CD14-positive monocyte (primary cell): ENCODE data around the gene PIH1D1. TPM values are rescaled to one million over a fixed set of nuclear protein-coding genes. Genes with fewer than 3 reads are reported as not detected.

Experiments used
- DNase-seq, 3 donors: peaks; one replicate each; pipeline ENCODE4 v3.0.0-alpha.2; 2011 to 2022
- H2AFZ ChIP-seq: 2 replicates; pipeline ENCODE4 v1.6.0; 2012; ENCODE audit warnings: mild to moderate bottlenecking, low read depth, low read length, inconsistent platforms; ENCODE audit not compliant: insufficient read depth, poor library complexity, severe bottlenecking
- H3K27ac ChIP-seq, 2 donors: 1 replicate in 1 of 2; 2 replicates in 1 of 2; pipeline ENCODE4 v1.5.1; 2012 to 2013; ENCODE audit warnings: low read length in 2 of 2, control low read depth in 1 of 2, inconsistent platforms in 1 of 2, low read depth in 1 of 2, mild to moderate bottlenecking in 1 of 2
- H3K27me3 ChIP-seq, 2 donors: one replicate each; pipeline versions ENCODE4 v1.6.0 to v1.6.1; 2011 to 2013; ENCODE audit warnings: low read length in 2 of 2; ENCODE audit not compliant: control insufficient read depth in 2 of 2, insufficient read depth in 2 of 2
- H3K36me3 ChIP-seq, 2 donors: replicated peaks in 1 of 2; 1 replicate in 1 of 2; 2 replicates in 1 of 2; pipeline versions ENCODE4 v1.5.1 to v1.6.1; 2012 to 2013; ENCODE audit warnings: low read length in 2 of 2, control low read depth in 1 of 2, inconsistent platforms in 1 of 2, mild to moderate bottlenecking in 1 of 2; ENCODE audit not compliant: insufficient read depth in 2 of 2, control insufficient read depth in 1 of 2
- H3K4me1 ChIP-seq, 2 donors: 1 replicate in 1 of 2; 2 replicates in 1 of 2; pipeline versions ENCODE4 v1.5.1 to v1.6.1; 2012 to 2013; ENCODE audit warnings: low read length in 2 of 2, control low read depth in 1 of 2, inconsistent platforms in 1 of 2, mild to moderate bottlenecking in 1 of 2, moderate library complexity in 1 of 2; ENCODE audit not compliant: insufficient read depth in 2 of 2, control insufficient read depth in 1 of 2
- H3K4me2 ChIP-seq: replicated peaks from 2 replicates; pipeline ENCODE3; 2012; ENCODE audit warnings: low read length, moderate library complexity, mild to moderate bottlenecking; ENCODE audit not compliant: poor library complexity, severe bottlenecking; ENCODE audit errors: extremely low read depth
- H3K4me3 ChIP-seq, 3 experiments: fragments of 200-600 bp in 1 of 3; sonication (generic) in 1 of 3; replicated peaks in 1 of 3; 1 replicate in 2 of 3; 2 replicates in 1 of 3; pipeline ENCODE4 v1.5.1; 2011 to 2013; ENCODE audit warnings: low read length in 3 of 3, mild to moderate bottlenecking in 3 of 3, control low read depth in 2 of 3, low read depth in 2 of 3, inconsistent platforms in 1 of 3, moderate library complexity in 1 of 3
- H3K79me2 ChIP-seq: 2 replicates; pipeline ENCODE4 v1.6.0; 2012; ENCODE audit warnings: mild to moderate bottlenecking, control low read depth, inconsistent platforms, low read length, moderate library complexity; ENCODE audit not compliant: insufficient read depth
- H3K9ac ChIP-seq: 2 replicates; pipeline ENCODE4 v1.6.0; 2017; ENCODE audit warnings: low read length, mild to moderate bottlenecking; ENCODE audit not compliant: insufficient read depth, poor library complexity, severe bottlenecking
- H3K9me3 ChIP-seq, 2 donors: replicated peaks in 1 of 2; 1 replicate in 1 of 2; 2 replicates in 1 of 2; pipeline versions ENCODE4 v1.5.1 to v1.6.1; 2012 to 2013; ENCODE audit warnings: low read length in 2 of 2, control low read depth in 1 of 2; ENCODE audit not compliant: control insufficient read depth in 1 of 2, insufficient read depth in 1 of 2
- H4K20me1 ChIP-seq: 2 replicates; pipeline ENCODE4 v1.6.0; 2012; ENCODE audit warnings: mild to moderate bottlenecking, low read length, control low read depth, moderate library complexity; ENCODE audit not compliant: insufficient read depth
- H3K27ac Mint-ChIP-seq, 7 donors: one replicate each; pipeline ENCODE4 v1.8.0; 2020; ENCODE audit warnings: mild to moderate bottlenecking in 7 of 7, mixed read lengths in 7 of 7, moderate library complexity in 6 of 7, inconsistent platforms in 2 of 7
- H3K27me3 Mint-ChIP-seq, 3 donors: one replicate each; pipeline ENCODE4 v1.8.0; 2021 to 2022; ENCODE audit warnings: low read depth in 3 of 3, mild to moderate bottlenecking in 3 of 3, mixed read lengths in 3 of 3, moderate library complexity in 3 of 3, inconsistent platforms in 1 of 3
- H3K36me3 Mint-ChIP-seq, 2 donors: one replicate each; pipeline ENCODE4 v1.8.0; 2020; ENCODE audit warnings: mixed read lengths in 2 of 2, inconsistent platforms in 1 of 2, mild to moderate bottlenecking in 1 of 2
- H3K4me1 Mint-ChIP-seq: one replicate; pipeline ENCODE4 v1.8.0; 2020; ENCODE audit warnings: mild to moderate bottlenecking, mixed read lengths
- H3K4me3 Mint-ChIP-seq, 2 donors: one replicate each; pipeline ENCODE4 v1.8.0; 2020; ENCODE audit warnings: mild to moderate bottlenecking in 2 of 2, mixed read lengths in 2 of 2, moderate library complexity in 1 of 2
- H3K9me3 Mint-ChIP-seq, 7 donors: one replicate each; pipeline ENCODE4 v1.8.0; 2020 to 2022; ENCODE audit warnings: mixed read lengths in 7 of 7, mild to moderate bottlenecking in 6 of 7, moderate library complexity in 6 of 7, inconsistent platforms in 2 of 7
- WGBS: methylation state at CpG from one replicate; pipeline ENCODE4 v1.1.5; 2013; ENCODE audit warnings: missing lambda C conversion rate; ENCODE audit not compliant: insufficient coverage; 5-methylcytosine and 5-hydroxymethylcytosine counted together
- intact Hi-C, 2 donors: fragments of 100-400 bp; cut with micrococcal nuclease; formaldehyde crosslinking; loops; one replicate each; pipeline versions ENCODE4 v1.15.0 to v1.15.1; 2023
- polyA plus RNA-seq, 3 donors: library from polyadenylated mRNA; depleted of rRNA in 1 of 3; unstranded in 2 of 3; stranded (reverse) in 1 of 3; fragments of 300-500 nt in 2 of 3; fragments of >200 nt in 1 of 3; fragmentation: Illumina TruSeq in 2 of 3; gene quantifications; 1 replicate in 2 of 3; 2 replicates in 1 of 3; pipeline ENCODE4 v1.2.3, GENCODE V29; 2012 to 2021
- TF ChIP-seq, protein P1 (sequence below): fragments of 200-600 bp; IDR thresholded peaks from one replicate; pipeline ENCODE4 v1.8.0; 2022; ENCODE audit warnings: antibody characterized with exemption, mild to moderate bottlenecking

The PIH1D1 gene
- polyA plus RNA-seq, 3 donors = 62.3 to 102 (median 83.9) TPM

DNA sequence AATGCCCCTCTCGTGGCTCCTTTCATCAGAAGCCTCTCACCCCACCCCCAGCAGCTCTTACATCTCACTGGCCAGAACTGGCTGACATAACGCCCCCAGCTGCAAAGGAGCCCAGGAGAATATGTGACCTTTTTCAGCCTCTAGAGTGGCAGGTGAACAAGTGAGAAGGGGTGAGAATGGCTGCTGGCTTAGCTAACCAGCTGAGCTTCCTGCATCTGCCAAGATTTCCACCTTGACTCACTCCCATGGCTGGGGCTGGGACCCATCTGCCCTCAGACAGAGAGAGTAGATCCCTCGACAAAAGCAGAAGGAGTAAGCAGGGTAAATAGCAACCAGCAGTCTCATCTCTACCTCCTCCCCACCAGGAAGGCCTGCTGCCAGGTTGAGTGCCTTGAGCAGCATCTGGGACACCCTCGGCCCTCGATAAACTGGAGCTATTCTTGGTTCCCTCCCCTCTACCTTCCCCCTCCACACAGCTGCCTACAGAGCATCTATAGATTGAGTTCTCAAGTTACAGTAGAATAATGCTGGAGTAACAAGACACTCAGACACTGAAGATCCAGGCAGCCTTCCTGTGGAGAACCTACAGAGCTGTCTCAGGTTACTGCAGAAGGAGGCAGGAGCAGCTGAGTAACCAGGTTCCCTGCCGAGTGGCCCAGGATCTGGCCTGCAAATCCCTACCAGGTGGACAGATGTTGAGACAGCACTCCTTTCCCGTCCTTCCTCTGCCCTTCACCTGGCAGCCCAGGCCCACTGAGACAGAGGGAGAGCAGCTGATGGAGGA is 48.0 kb downstream of the PIH1D1 start:
- H3K9me3 ChIP-seq = no peaks in the 10 kb centered on the region
- H3K27ac ChIP-seq = no peak overlapping the region
- DNase-seq = no peak
- H3K4me3 ChIP-seq = no peak overlapping the region
- TF ChIP-seq, protein P1, sequence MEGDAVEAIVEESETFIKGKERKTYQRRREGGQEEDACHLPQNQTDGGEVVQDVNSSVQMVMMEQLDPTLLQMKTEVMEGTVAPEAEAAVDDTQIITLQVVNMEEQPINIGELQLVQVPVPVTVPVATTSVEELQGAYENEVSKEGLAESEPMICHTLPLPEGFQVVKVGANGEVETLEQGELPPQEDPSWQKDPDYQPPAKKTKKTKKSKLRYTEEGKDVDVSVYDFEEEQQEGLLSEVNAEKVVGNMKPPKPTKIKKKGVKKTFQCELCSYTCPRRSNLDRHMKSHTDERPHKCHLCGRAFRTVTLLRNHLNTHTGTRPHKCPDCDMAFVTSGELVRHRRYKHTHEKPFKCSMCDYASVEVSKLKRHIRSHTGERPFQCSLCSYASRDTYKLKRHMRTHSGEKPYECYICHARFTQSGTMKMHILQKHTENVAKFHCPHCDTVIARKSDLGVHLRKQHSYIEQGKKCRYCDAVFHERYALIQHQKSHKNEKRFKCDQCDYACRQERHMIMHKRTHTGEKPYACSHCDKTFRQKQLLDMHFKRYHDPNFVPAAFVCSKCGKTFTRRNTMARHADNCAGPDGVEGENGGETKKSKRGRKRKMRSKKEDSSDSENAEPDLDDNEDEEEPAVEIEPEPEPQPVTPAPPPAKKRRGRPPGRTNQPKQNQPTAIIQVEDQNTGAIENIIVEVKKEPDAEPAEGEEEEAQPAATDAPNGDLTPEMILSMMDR = no peak
- Mint-ChIP-seq H3K27me3 (peaks cover 5 to 7% (median 6%) of the 10 kb centered on the region in 3 donors), H3K4me3 (no peak overlapping the region), H3K4me1 (peaks cover 4% of the 10 kb centered on the region), H3K27ac (peak overlapping the region in 2 of 7 donors; percentile 41 to 60), H3K36me3 (no peaks in the 10 kb centered on the region), H3K9me3 (no peaks in the 10 kb centered on the region)
- no peaks in the 10 kb centered on the region for H4K20me1 ChIP-seq
- intact Hi-C loops = no loop called here
- WGBS = 55% methylated on average over 3 of the region's 7 CpGs
- H3K79me2 ChIP-seq = no peaks in the 10 kb centered on the region
- no peak overlapping the region for H2AFZ ChIP-seq
- H3K36me3 ChIP-seq = no peaks in the 10 kb centered on the region
- H3K9ac ChIP-seq = no peak overlapping the region
- no peaks in the 10 kb centered on the region for H3K27me3 ChIP-seq
- peaks cover under 1 to 1% of the 10 kb centered on the region in 2 donors for H3K4me1 ChIP-seq
- H3K4me2 ChIP-seq = no peak overlapping the region

DNA sequence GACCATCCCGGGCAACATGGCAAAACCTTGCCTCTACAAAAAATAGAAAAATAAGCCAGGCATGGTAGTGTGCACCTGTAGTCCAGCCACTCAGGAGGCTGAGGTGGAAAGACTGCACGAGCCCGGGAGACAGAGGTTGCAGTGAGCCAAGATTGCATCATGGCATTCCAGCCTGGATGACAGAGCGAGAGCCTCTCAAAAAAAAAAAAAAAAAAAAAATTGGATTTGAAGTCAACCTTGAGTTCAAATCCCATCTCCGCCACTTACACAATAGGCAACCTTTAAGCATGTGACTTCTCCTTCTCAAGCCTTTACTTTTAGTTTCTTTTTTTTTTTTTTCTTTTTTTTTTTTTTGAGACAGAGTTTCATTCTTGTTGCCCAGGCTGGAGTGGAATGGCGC is 51.6 kb downstream of the PIH1D1 start:
- no peak for DNase-seq
- Histone ChIP-seq H3K9ac (no peak overlapping the region), H3K4me1 (no peaks in the 10 kb centered on the region), H4K20me1 (no peaks in the 10 kb centered on the region), H3K27me3 (no peaks in the 10 kb centered on the region), H3K4me2 (no peak overlapping the region), H3K36me3 (no peaks in the 10 kb centered on the region), H3K27ac (no peak overlapping the region), H2AFZ (no peak overlapping the region), H3K9me3 (no peaks in the 10 kb centered on the region), H3K4me3 (no peak overlapping the region), H3K79me2 (no peaks in the 10 kb centered on the region)
- peaks cover 7% of the 10 kb centered on the region for H3K4me1 Mint-ChIP-seq
- no peaks in the 10 kb centered on the region for H3K36me3 Mint-ChIP-seq
- no peak overlapping the region for H3K27ac Mint-ChIP-seq
- H3K9me3 Mint-ChIP-seq = peaks cover 0 to 1% (median 0%) of the 10 kb centered on the region in 7 donors
- WGBS = 93% methylated on average over 2 of the region's 6 CpGs
- no peak overlapping the region for H3K4me3 Mint-ChIP-seq
- intact Hi-C loops = no loop called here
- TF ChIP-seq, protein P1 = no peak
- H3K27me3 Mint-ChIP-seq = peaks cover 2 to 4% (median 4%) of the 10 kb centered on the region in 3 donors
